HCT116 (cell line): Measurements from ENCODE around the gene SMARCAD1.

ENCODE experiments used
- ZNF274 ChIP-seq: fragments of 200-500 bp; sonication (Bioruptor generic); IDR thresholded peaks from 2 replicates; pipeline ENCODE4 v1.6.1; 2014; ENCODE audit warnings: mild to moderate bottlenecking, low read depth, low read length, inconsistent platforms
- TF ChIP-seq, protein P1 (sequence below), 3 experiments: fragments of 200-600 bp in 1 of 3; sonication (generic) in 1 of 3; IDR thresholded peaks in 2 of 3; conservative IDR thresholded peaks in 1 of 3; 2 replicates each; pipeline ENCODE4 v1.5.1; 2012 to 2017; ENCODE audit warnings: low read depth in 2 of 3, low read length in 2 of 3, antibody characterized with exemption in 1 of 3, borderline replicate concordance in 1 of 3, control low read depth in 1 of 3, mild to moderate bottlenecking in 1 of 3, mixed read lengths in 1 of 3, mixed run types in 1 of 3, moderate library complexity in 1 of 3; ENCODE audit not compliant: insufficient read depth in 1 of 3

- no peak for TF ChIP-seq ZNF274
- TF ChIP-seq, protein P1, sequence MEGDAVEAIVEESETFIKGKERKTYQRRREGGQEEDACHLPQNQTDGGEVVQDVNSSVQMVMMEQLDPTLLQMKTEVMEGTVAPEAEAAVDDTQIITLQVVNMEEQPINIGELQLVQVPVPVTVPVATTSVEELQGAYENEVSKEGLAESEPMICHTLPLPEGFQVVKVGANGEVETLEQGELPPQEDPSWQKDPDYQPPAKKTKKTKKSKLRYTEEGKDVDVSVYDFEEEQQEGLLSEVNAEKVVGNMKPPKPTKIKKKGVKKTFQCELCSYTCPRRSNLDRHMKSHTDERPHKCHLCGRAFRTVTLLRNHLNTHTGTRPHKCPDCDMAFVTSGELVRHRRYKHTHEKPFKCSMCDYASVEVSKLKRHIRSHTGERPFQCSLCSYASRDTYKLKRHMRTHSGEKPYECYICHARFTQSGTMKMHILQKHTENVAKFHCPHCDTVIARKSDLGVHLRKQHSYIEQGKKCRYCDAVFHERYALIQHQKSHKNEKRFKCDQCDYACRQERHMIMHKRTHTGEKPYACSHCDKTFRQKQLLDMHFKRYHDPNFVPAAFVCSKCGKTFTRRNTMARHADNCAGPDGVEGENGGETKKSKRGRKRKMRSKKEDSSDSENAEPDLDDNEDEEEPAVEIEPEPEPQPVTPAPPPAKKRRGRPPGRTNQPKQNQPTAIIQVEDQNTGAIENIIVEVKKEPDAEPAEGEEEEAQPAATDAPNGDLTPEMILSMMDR (IDR thresholded peaks at IDR 0.05 in 2 of 3, conservative IDR thresholded peaks at IDR 0.05 in 1 of 3; ENCODE audit: borderline replicate concordance in 1 of 3, insufficient read depth in 1 of 3, low read depth in 2 of 3, low read length in 2 of 3): no peak
Observed at GRCh38 chr4:94244829-94245185, 37.1 kb downstream of the SMARCAD1 start.
